HCT116 (cell line): ENCODE data around the gene MYH15. TPM values are rescaled to one million over a fixed set of nuclear protein-coding genes. Genes with fewer than 3 reads are reported as not detected.

Experiments used
- ATAC-seq: fragments of 200-7000 bp; cut with Tn5 transposase; 2 replicates; pipeline ENCODE4 v1.9.1; 2020; ENCODE audit warnings: mild to moderate bottlenecking, moderate library complexity
- BruUV-seq: library from RNA; stranded (reverse); fragments of 400-500 nt; replicated peaks from 2 replicates; lab custom pipeline; 2021; lab: Mats Ljungman, UMichigan
- CTCF ChIA-PET: fragments of 300-600 bp; sonication (Branson Sonifier 250); formaldehyde crosslinking; loops from one replicate; lab custom pipeline; 2021; ENCODE audit warnings: antibody characterized with exemption; lab: Charles Lee
- POLR2A ChIA-PET: fragments of 300-600, 350-600 bp; sonication (Branson Sonifier 250); formaldehyde crosslinking; loops from one replicate; lab custom pipeline; 2021; ENCODE audit warnings: antibody characterized with exemption; lab: Charles Lee
- RAD21 ChIA-PET, 2 experiments: fragments of 300-600 bp; sonication (Branson Sonifier 250); formaldehyde crosslinking; loops; one replicate each; lab custom pipeline; 2023; ENCODE audit warnings: low total read pairs in 2 of 2; ENCODE audit not compliant: uncharacterized antibody in 2 of 2, unreplicated experiment in 2 of 2, low non-redundant PET in 1 of 2; lab: Charles Lee
- DNase-seq: peaks from one replicate; pipeline ENCODE4 v3.0.0-alpha.2; 2010; ENCODE audit warnings: low read depth, low spot score
- H2AFZ ChIP-seq: fragments of 200-600 bp; shearing (Covaris generic), sonication (generic); 2 replicates; pipeline ENCODE4 v1.6.1; 2017; ENCODE audit warnings: low read depth, mixed run types, mixed read lengths, antibody characterized with exemption, low read length; ENCODE audit not compliant: poor library complexity, severe bottlenecking
- H3K27ac ChIP-seq: 2 replicates; pipeline ENCODE4 v1.5.1; 2012; ENCODE audit warnings: low read depth, low read length
- H3K27me3 ChIP-seq: fragments of 200-600 bp; sonication (generic); 2 replicates; pipeline ENCODE4 v1.6.1; 2016; ENCODE audit warnings: mixed run types, low read length, mixed read lengths; ENCODE audit not compliant: insufficient read depth
- H3K36me3 ChIP-seq, 2 experiments: fragments of 200-500 bp in 1 of 2; fragments of 200-600 bp in 1 of 2; sonication (Bioruptor generic) in 1 of 2; sonication (generic) in 1 of 2; 2 replicates each; pipeline versions ENCODE4 v1.5.1 to v1.6.1; 2014 to 2016; ENCODE audit warnings: low read length in 2 of 2, inconsistent platforms in 1 of 2, mixed read lengths in 1 of 2, mixed run types in 1 of 2; ENCODE audit not compliant: insufficient read depth in 2 of 2, control insufficient read depth in 1 of 2
- H3K4me1 ChIP-seq, 2 experiments: fragments of 200-600 bp in 1 of 2; sonication (generic) in 1 of 2; 2 replicates each; pipeline versions ENCODE4 v1.5.1 to v1.6.1; 2012 to 2017; ENCODE audit warnings: low read length in 2 of 2, inconsistent platforms in 1 of 2, mild to moderate bottlenecking in 1 of 2, mixed read lengths in 1 of 2, mixed run types in 1 of 2, moderate library complexity in 1 of 2; ENCODE audit not compliant: insufficient read depth in 2 of 2, control insufficient read depth in 1 of 2
- H3K4me2 ChIP-seq: fragments of 200-600 bp; sonication (generic); 2 replicates; pipeline ENCODE4 v1.6.1; 2017; ENCODE audit warnings: mixed run types, low read length, mixed read lengths
- H3K4me3 ChIP-seq, 2 experiments: fragments of 200-600 bp in 1 of 2; sonication (generic) in 1 of 2; replicated peaks in 1 of 2; 2 replicates each; pipeline ENCODE4 v1.5.1; 2011 to 2016; ENCODE audit warnings: low read length in 2 of 2, control low read depth in 1 of 2, low read depth in 1 of 2, mild to moderate bottlenecking in 1 of 2, mixed read lengths in 1 of 2, mixed run types in 1 of 2
- H3K79me2 ChIP-seq: fragments of 200-600 bp; sonication (generic); 2 replicates; pipeline ENCODE4 v1.6.1; 2017; ENCODE audit warnings: mild to moderate bottlenecking, mixed run types, low read length, moderate library complexity, mixed read lengths; ENCODE audit not compliant: insufficient read depth
- H3K9ac ChIP-seq: fragments of 200-600 bp; sonication (generic); 2 replicates; pipeline ENCODE4 v1.6.1; 2016; ENCODE audit warnings: low read length, mixed read lengths
- H3K9me2 ChIP-seq: fragments of 200-600 bp; sonication (generic), shearing (Covaris generic); 2 replicates; pipeline ENCODE4 v1.6.1; 2017; ENCODE audit warnings: mixed run types, mild to moderate bottlenecking, moderate library complexity; ENCODE audit not compliant: insufficient read depth
- H3K9me3 ChIP-seq, 2 experiments: fragments of 200-500 bp in 1 of 2; fragments of 200-600 bp in 1 of 2; sonication (Bioruptor generic) in 1 of 2; sonication (generic) in 1 of 2; 2 replicates each; pipeline ENCODE4 v1.6.1; 2014 to 2017; ENCODE audit warnings: low read length in 2 of 2, mixed read lengths in 2 of 2, inconsistent platforms in 1 of 2, low read depth in 1 of 2, mild to moderate bottlenecking in 1 of 2, mixed run types in 1 of 2, moderate library complexity in 1 of 2; ENCODE audit not compliant: control insufficient read depth in 1 of 2, insufficient read depth in 1 of 2
- H4K20me1 ChIP-seq: fragments of 200-600 bp; sonication (generic), shearing (Covaris generic); 2 replicates; pipeline ENCODE4 v1.6.1; 2017; ENCODE audit warnings: mixed run types, mild to moderate bottlenecking, moderate library complexity; ENCODE audit not compliant: insufficient read depth
- CEBPB ChIP-seq: IDR thresholded peaks from 2 replicates; pipeline ENCODE4 v1.6.1; 2012; ENCODE audit warnings: low read depth
- EGR1 ChIP-seq: IDR thresholded peaks from 2 replicates; pipeline ENCODE4 v1.6.1; 2012; ENCODE audit warnings: low read depth
- EZH2 ChIP-seq: fragments of 200-600 bp; sonication (generic); IDR thresholded peaks from 2 replicates; pipeline ENCODE4 v1.6.1; 2017; ENCODE audit warnings: antibody characterized with exemption, mixed run types
- EZH2phosphoT487 ChIP-seq: fragments of 200-600 bp; IDR thresholded peaks from 2 replicates; pipeline ENCODE4 v1.6.1; 2018; ENCODE audit warnings: antibody characterized with exemption, borderline replicate concordance
- FOSL1 ChIP-seq: IDR thresholded peaks from 2 replicates; pipeline ENCODE4 v1.6.1; 2012; ENCODE audit warnings: low read depth
- JUND ChIP-seq: IDR thresholded peaks from 2 replicates; pipeline ENCODE4 v1.6.1; 2012
- POLR2A ChIP-seq: IDR thresholded peaks from 2 replicates; pipeline ENCODE4 v1.7.0; 2011; ENCODE audit warnings: borderline replicate concordance; ENCODE audit not compliant: insufficient read depth, insufficient read length; ENCODE audit errors: extremely low read depth
- RAD21 ChIP-seq: IDR thresholded peaks from 2 replicates; pipeline ENCODE4 v1.6.1; 2012; ENCODE audit warnings: low read depth, mild to moderate bottlenecking
- SIN3A ChIP-seq: IDR thresholded peaks from 2 replicates; pipeline ENCODE4 v1.6.1; 2012; ENCODE audit warnings: low read depth
- SP1 ChIP-seq: IDR thresholded peaks from 2 replicates; pipeline ENCODE4 v1.6.1; 2012; ENCODE audit warnings: low read depth
- SRF ChIP-seq: IDR thresholded peaks from 2 replicates; pipeline ENCODE4 v1.6.1; 2012; ENCODE audit warnings: low read depth
- TCF7L2 ChIP-seq: IDR thresholded peaks from 2 replicates; pipeline ENCODE4 v1.7.0; 2011; ENCODE audit warnings: borderline replicate concordance, inconsistent platforms; ENCODE audit not compliant: insufficient read depth, insufficient read length; ENCODE audit errors: extremely low read depth
- YY1 ChIP-seq: IDR thresholded peaks from 2 replicates; pipeline ENCODE4 v1.6.1; 2011; ENCODE audit warnings: low read length, low read depth, moderate library complexity, mild to moderate bottlenecking; ENCODE audit not compliant: insufficient replicate concordance; ENCODE audit errors: extremely low read depth
- ZNF274 ChIP-seq: fragments of 200-500 bp; sonication (Bioruptor generic); IDR thresholded peaks from 2 replicates; pipeline ENCODE4 v1.6.1; 2014; ENCODE audit warnings: mild to moderate bottlenecking, low read depth, low read length, inconsistent platforms
- intact Hi-C: fragments of 100-400 bp; cut with micrococcal nuclease; formaldehyde crosslinking; loops from 2 replicates; pipeline ENCODE4 v1.10.0; 2022
- total RNA-seq: library from RNA; stranded (reverse); gene quantifications from one replicate; pipeline ENCODE4 v1.2.1, GENCODE V29; 2021; ENCODE audit not compliant: unreplicated experiment
- TF ChIP-seq, protein P1 (sequence below): IDR thresholded peaks from 2 replicates; pipeline ENCODE4 v1.6.1; 2012; ENCODE audit warnings: low read depth
- TF ChIP-seq, protein P2 (sequence below): IDR thresholded peaks from 2 replicates; pipeline ENCODE4 v1.6.1; 2011; ENCODE audit warnings: mild to moderate bottlenecking, low read length, moderate library complexity; ENCODE audit not compliant: insufficient replicate concordance; ENCODE audit errors: extremely low read depth
- TF ChIP-seq, protein P3 (sequence below): IDR thresholded peaks from 2 replicates; pipeline ENCODE4 v1.6.1; 2012
- TF ChIP-seq, protein P4 (sequence below), 3 experiments: fragments of 200-600 bp in 1 of 3; sonication (generic) in 1 of 3; IDR thresholded peaks in 2 of 3; conservative IDR thresholded peaks in 1 of 3; 2 replicates each; pipeline ENCODE4 v1.5.1; 2012 to 2017; ENCODE audit warnings: low read depth in 2 of 3, low read length in 2 of 3, antibody characterized with exemption in 1 of 3, borderline replicate concordance in 1 of 3, control low read depth in 1 of 3, mild to moderate bottlenecking in 1 of 3, mixed read lengths in 1 of 3, mixed run types in 1 of 3, moderate library complexity in 1 of 3; ENCODE audit not compliant: insufficient read depth in 1 of 3

MYH15 gene
- total RNA-seq, 1 experiment from 2014 or later = 11.2 TPM

DNA sequence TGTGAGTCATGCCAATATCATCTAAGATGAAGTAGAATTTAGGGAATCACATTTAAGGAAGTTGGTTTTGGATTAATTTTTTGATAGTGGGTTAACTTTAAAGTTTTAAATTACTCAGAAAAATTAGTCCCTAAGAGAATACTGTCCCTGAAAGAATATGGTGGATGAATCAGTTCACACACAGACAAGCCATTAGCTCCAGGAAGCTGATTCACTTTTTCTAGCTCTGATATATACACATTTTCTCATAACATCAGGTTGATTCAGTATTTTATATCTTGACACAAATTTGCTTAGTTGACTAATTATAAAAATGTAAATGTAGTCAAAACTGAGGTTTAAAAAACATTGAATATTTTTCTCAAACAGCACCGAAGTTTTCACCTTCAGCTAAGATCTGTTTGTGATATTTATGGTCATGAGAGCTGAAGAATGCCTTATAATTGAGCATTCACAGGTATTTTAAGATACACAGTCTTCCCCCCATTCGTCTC, 55.1 kb downstream of the MYH15 start:
- no TSS peak for BruUV-seq
- H3K9ac ChIP-seq = no peak overlapping the region

More for the DNA sequence above, 55.1 kb downstream of the MYH15 start:
- ChIA-PET POLR2A (no interaction called here), RAD21 (no interaction called here), CTCF (no interaction called here)
- Histone ChIP-seq H3K9me3 (no peaks in the 10 kb centered on the region), H3K27me3 (no peaks in the 10 kb centered on the region), H3K9me2 (no peaks in the 10 kb centered on the region), H3K4me1 (peaks cover 0 to 11% of the 10 kb centered on the region in 2 experiments; a peak in 2 of 4 replicates), H3K4me3 (no peak overlapping the region), H3K27ac (no peak overlapping the region), H3K79me2 (no peaks in the 10 kb centered on the region), H3K36me3 (peaks cover 0 to 3% of the 10 kb centered on the region in 2 experiments; a peak in 1 of 4 replicates), H3K4me2 (no peak overlapping the region), H4K20me1 (no peaks in the 10 kb centered on the region), H2AFZ (no peak overlapping the region)
- ATAC-seq = no peak
- no peak for DNase-seq
- intact Hi-C loops = no loop called here
- TF ChIP-seq SP1 (no peak), TCF7L2 (no peak), SIN3A (no peak), EZH2 (no peak), JUND (no peak), CEBPB (no peak), YY1 (no peak), RAD21 (no peak), EGR1 (no peak), FOSL1 (no peak), SRF (no peak), EZH2phosphoT487 (no peak), ZNF274 (no peak), POLR2A (no peak)
- TF ChIP-seq, protein P1, sequence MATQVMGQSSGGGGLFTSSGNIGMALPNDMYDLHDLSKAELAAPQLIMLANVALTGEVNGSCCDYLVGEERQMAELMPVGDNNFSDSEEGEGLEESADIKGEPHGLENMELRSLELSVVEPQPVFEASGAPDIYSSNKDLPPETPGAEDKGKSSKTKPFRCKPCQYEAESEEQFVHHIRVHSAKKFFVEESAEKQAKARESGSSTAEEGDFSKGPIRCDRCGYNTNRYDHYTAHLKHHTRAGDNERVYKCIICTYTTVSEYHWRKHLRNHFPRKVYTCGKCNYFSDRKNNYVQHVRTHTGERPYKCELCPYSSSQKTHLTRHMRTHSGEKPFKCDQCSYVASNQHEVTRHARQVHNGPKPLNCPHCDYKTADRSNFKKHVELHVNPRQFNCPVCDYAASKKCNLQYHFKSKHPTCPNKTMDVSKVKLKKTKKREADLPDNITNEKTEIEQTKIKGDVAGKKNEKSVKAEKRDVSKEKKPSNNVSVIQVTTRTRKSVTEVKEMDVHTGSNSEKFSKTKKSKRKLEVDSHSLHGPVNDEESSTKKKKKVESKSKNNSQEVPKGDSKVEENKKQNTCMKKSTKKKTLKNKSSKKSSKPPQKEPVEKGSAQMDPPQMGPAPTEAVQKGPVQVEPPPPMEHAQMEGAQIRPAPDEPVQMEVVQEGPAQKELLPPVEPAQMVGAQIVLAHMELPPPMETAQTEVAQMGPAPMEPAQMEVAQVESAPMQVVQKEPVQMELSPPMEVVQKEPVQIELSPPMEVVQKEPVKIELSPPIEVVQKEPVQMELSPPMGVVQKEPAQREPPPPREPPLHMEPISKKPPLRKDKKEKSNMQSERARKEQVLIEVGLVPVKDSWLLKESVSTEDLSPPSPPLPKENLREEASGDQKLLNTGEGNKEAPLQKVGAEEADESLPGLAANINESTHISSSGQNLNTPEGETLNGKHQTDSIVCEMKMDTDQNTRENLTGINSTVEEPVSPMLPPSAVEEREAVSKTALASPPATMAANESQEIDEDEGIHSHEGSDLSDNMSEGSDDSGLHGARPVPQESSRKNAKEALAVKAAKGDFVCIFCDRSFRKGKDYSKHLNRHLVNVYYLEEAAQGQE = no peak
- TF ChIP-seq, protein P2, sequence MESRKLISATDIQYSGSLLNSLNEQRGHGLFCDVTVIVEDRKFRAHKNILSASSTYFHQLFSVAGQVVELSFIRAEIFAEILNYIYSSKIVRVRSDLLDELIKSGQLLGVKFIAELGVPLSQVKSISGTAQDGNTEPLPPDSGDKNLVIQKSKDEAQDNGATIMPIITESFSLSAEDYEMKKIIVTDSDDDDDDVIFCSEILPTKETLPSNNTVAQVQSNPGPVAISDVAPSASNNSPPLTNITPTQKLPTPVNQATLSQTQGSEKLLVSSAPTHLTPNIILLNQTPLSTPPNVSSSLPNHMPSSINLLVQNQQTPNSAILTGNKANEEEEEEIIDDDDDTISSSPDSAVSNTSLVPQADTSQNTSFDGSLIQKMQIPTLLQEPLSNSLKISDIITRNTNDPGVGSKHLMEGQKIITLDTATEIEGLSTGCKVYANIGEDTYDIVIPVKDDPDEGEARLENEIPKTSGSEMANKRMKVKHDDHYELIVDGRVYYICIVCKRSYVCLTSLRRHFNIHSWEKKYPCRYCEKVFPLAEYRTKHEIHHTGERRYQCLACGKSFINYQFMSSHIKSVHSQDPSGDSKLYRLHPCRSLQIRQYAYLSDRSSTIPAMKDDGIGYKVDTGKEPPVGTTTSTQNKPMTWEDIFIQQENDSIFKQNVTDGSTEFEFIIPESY = no peak
- TF ChIP-seq, protein P3, sequence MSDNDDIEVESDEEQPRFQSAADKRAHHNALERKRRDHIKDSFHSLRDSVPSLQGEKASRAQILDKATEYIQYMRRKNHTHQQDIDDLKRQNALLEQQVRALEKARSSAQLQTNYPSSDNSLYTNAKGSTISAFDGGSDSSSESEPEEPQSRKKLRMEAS = no peak
- TF ChIP-seq, protein P4, sequence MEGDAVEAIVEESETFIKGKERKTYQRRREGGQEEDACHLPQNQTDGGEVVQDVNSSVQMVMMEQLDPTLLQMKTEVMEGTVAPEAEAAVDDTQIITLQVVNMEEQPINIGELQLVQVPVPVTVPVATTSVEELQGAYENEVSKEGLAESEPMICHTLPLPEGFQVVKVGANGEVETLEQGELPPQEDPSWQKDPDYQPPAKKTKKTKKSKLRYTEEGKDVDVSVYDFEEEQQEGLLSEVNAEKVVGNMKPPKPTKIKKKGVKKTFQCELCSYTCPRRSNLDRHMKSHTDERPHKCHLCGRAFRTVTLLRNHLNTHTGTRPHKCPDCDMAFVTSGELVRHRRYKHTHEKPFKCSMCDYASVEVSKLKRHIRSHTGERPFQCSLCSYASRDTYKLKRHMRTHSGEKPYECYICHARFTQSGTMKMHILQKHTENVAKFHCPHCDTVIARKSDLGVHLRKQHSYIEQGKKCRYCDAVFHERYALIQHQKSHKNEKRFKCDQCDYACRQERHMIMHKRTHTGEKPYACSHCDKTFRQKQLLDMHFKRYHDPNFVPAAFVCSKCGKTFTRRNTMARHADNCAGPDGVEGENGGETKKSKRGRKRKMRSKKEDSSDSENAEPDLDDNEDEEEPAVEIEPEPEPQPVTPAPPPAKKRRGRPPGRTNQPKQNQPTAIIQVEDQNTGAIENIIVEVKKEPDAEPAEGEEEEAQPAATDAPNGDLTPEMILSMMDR (IDR thresholded peaks at IDR 0.05 in 2 of 3, conservative IDR thresholded peaks at IDR 0.05 in 1 of 3; ENCODE audit: borderline replicate concordance in 1 of 3, insufficient read depth in 1 of 3, low read depth in 2 of 3, low read length in 2 of 3) = no peak
